MG63 (cell line): Measurements from ENCODE around the gene MAP3K9. TPM values are rescaled to one million over a fixed set of nuclear protein-coding genes. Genes with fewer than 3 reads are reported as not detected.

ENCODE experiments used
- DNase-seq: peaks from one replicate; pipeline ENCODE4 v3.0.0-alpha.2; 2020
- H3K27me3 ChIP-seq: fragments of 250-450 bp; sonication (Bioruptor Pico); 2 replicates; pipeline ENCODE4 v1.5.1; 2020; ENCODE audit warnings: mild to moderate bottlenecking, moderate library complexity
- H3K36me3 ChIP-seq: fragments of 250-450 bp; sonication (Bioruptor Pico); 2 replicates; pipeline ENCODE4 v1.5.1; 2020; ENCODE audit warnings: mild to moderate bottlenecking, moderate library complexity
- H3K4me3 ChIP-seq: fragments of 250-450 bp; sonication (Bioruptor Pico); 2 replicates; pipeline ENCODE4 v1.5.1; 2020; ENCODE audit warnings: mild to moderate bottlenecking, moderate library complexity
- H3K9me3 ChIP-seq: fragments of 250-450 bp; sonication (Bioruptor Pico); 2 replicates; pipeline ENCODE4 v1.5.1; 2020; ENCODE audit warnings: mild to moderate bottlenecking, moderate library complexity
- total RNA-seq: library from RNA; depleted of rRNA; stranded (reverse); fragments of >200 nt; shearing (Covaris generic); gene quantifications from 2 replicates; pipeline ENCODE4 v1.2.3, GENCODE V29; 2014; ENCODE audit warnings: low replicate concordance; rRNA removed

Gene MAP3K9
- total RNA-seq, 1 experiment from 2014 or later: 0.76 TPM

GRCh38 chr14:70699646-70700045 is 109.7 kb downstream of the MAP3K9 start:
- no peak for DNase-seq

GRCh38 chr14:70698288-70698687 is 111.0 kb downstream of the MAP3K9 start:
- Histone ChIP-seq H3K27me3 (no peaks in the 10 kb centered on the region), H3K36me3 (no peaks in the 10 kb centered on the region), H3K9me3 (no peaks in the 10 kb centered on the region), H3K4me3 (no peak overlapping the region)
- peak; percentile 29 for DNase-seq

More at GRCh38 chr14:70699646-70700045, 109.7 kb downstream of the MAP3K9 start:
- no peaks in the 10 kb centered on the region for H3K27me3 ChIP-seq
- H3K9me3 ChIP-seq: no peaks in the 10 kb centered on the region
- no peak overlapping the region for H3K4me3 ChIP-seq
- H3K36me3 ChIP-seq: no peaks in the 10 kb centered on the region

- DNase-seq: no peak
- no peaks in the 10 kb centered on the region for H3K9me3 ChIP-seq
- no peaks in the 10 kb centered on the region for H3K27me3 ChIP-seq
Observed at GRCh38 chr14:70697701-70698100, 111.6 kb downstream of the MAP3K9 start.

GRCh38 chr14:70696026-70696425 is 113.3 kb downstream of the MAP3K9 start:
- Histone ChIP-seq H3K4me3 (no peak overlapping the region), H3K27me3 (no peaks in the 10 kb centered on the region), H3K9me3 (no peaks in the 10 kb centered on the region), H3K36me3 (no peaks in the 10 kb centered on the region)
- no peak for DNase-seq

More at GRCh38 chr14:70697701-70698100, 111.6 kb downstream of the MAP3K9 start:
- H3K4me3 ChIP-seq: no peak overlapping the region
- no peaks in the 10 kb centered on the region for H3K36me3 ChIP-seq

- Histone ChIP-seq H3K27me3 (no peaks in the 10 kb centered on the region), H3K4me3 (no peak overlapping the region), H3K36me3 (no peaks in the 10 kb centered on the region), H3K9me3 (no peaks in the 10 kb centered on the region)
- DNase-seq: no peak
Observed at GRCh38 chr14:70692210-70692609, 117.1 kb downstream of the MAP3K9 start.

GRCh38 chr14:70685474-70686197 is 123.7 kb downstream of the MAP3K9 start:
- no peak overlapping the region for H3K4me3 ChIP-seq
- H3K27me3 ChIP-seq: no peaks in the 10 kb centered on the region
- no peaks in the 10 kb centered on the region for H3K9me3 ChIP-seq
- no peaks in the 10 kb centered on the region for H3K36me3 ChIP-seq
- peak; percentile 58 for DNase-seq

- no peak overlapping the region for H3K4me3 ChIP-seq
- H3K36me3 ChIP-seq: no peaks in the 10 kb centered on the region
Observed at GRCh38 chr14:70683983-70684382, 125.3 kb downstream of the MAP3K9 start.

GRCh38 chr14:70680748-70681147 is 128.6 kb downstream of the MAP3K9 start:
- Histone ChIP-seq H3K9me3 (no peaks in the 10 kb centered on the region), H3K36me3 (no peaks in the 10 kb centered on the region), H3K27me3 (peaks cover 3% of the 10 kb centered on the region; the same call in 1 of the 2 replicates), H3K4me3 (no peak overlapping the region)
- no peak for DNase-seq

More at GRCh38 chr14:70683983-70684382, 125.3 kb downstream of the MAP3K9 start:
- peaks cover 3% of the 10 kb centered on the region; the same call in 1 of the 2 replicates for H3K27me3 ChIP-seq
- DNase-seq: no peak
- H3K9me3 ChIP-seq: no peaks in the 10 kb centered on the region

- DNase-seq: no peak
- Histone ChIP-seq H3K27me3 (peaks cover 3% of the 10 kb centered on the region; the same call in 1 of the 2 replicates), H3K36me3 (no peaks in the 10 kb centered on the region), H3K9me3 (no peaks in the 10 kb centered on the region), H3K4me3 (no peak overlapping the region)
Observed at GRCh38 chr14:70677341-70677740, 132.0 kb downstream of the MAP3K9 start.

Other genes starting within 250 kb of the MAP3K9 start
- gene MED6, start 208.9 kb downstream of the MAP3K9 start, total RNA-seq: 19.2 and 28.2 TPM in 2 replicates
- gene TTC9, start 167.6 kb downstream of the MAP3K9 start, total RNA-seq: not detected in 2 replicates
- 25.4 TPM in 2 replicates for gene PCNX1, start 97.9 kb upstream of the MAP3K9 start, total RNA-seq